Measurements from ENCODE around the gene KLC4. TPM values are rescaled to one million over a fixed set of nuclear protein-coding genes. Genes with fewer than 3 reads are reported as not detected.

Gene KLC4
- total RNA-seq, 1 donor from 2014 or later: 13.8 TPM

GRCh38 chr6:43123461-43124314, 64.3 kb downstream of the KLC4 start:
- DNase-seq (ENCODE audit: low read depth, low spot score): no peak

DNA sequence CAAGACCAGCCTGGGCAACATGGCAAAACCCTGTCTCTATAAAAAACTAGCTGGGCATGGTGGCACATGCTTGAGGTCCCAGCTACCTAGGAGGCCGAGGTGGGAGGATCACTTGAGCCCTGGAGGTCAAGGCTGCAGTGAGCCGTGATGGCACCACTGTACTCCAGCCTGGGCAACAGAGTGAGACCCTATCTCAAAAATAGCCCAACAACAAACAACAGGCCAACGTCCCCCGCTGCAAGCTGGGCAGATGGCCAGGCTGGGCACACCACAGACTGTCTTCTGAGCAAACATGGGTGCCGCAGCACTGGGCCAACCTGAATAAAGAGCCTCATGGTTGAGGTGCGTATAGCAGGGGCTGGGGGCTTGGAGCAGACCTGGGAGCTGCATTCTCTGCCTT, 65.0 kb downstream of the KLC4 start:
- no peak for DNase-seq (ENCODE audit: low read depth, low spot score)

Other genes starting within 250 kb of the KLC4 start
- gene RPL7L1, start 180.0 kb upstream of the KLC4 start, total RNA-seq: 127 and 158 TPM in 2 replicates
- gene PTCRA, start 143.6 kb upstream of the KLC4 start, total RNA-seq: not detected in 2 replicates
- 21.2 and 41.7 TPM in 2 replicates for gene CNPY3, start 130.2 kb upstream of the KLC4 start, total RNA-seq
- gene GNMT, start 98.9 kb upstream of the KLC4 start, total RNA-seq: 0.13 and 0.21 TPM in 2 replicates
- 21.7 and 32.7 TPM in 2 replicates for gene PEX6, start 80.5 kb upstream of the KLC4 start, total RNA-seq
- gene PPP2R5D, start 75.1 kb upstream of the KLC4 start, total RNA-seq: 36.1 and 45.3 TPM in 2 replicates
- 48.4 and 55.7 TPM in 2 replicates for gene MEA1, start 45.7 kb upstream of the KLC4 start, total RNA-seq
- 123 and 148 TPM in 2 replicates for gene KLHDC3, start 45.4 kb upstream of the KLC4 start, total RNA-seq
- gene RRP36, start 38.0 kb upstream of the KLC4 start, total RNA-seq: 112 and 137 TPM in 2 replicates
- gene CUL7, start 5.8 kb upstream of the KLC4 start, total RNA-seq: 26.5 and 27.0 TPM in 2 replicates
- 21.8 and 24.3 TPM in 2 replicates for gene MRPL2, start 197 bp upstream of the KLC4 start, total RNA-seq
- gene PTK7, start 16.7 kb downstream of the KLC4 start, total RNA-seq: 2.6 and 5.8 TPM in 2 replicates
- gene SRF, start 111.6 kb downstream of the KLC4 start, total RNA-seq: 20.4 and 24.3 TPM in 2 replicates
- 20.3 and 25.7 TPM in 2 replicates for gene CUL9, start 122.6 kb downstream of the KLC4 start, total RNA-seq
- gene DNPH1, start 169.8 kb downstream of the KLC4 start, total RNA-seq: 21.7 and 58.4 TPM in 2 replicates
- under 0.01 and 0.07 TPM in 2 replicates for gene TTBK1, start 183.8 kb downstream of the KLC4 start, total RNA-seq
- gene SLC22A7, start 238.6 kb downstream of the KLC4 start, total RNA-seq: not detected in 2 replicates
- gene CRIP3, start 249.2 kb downstream of the KLC4 start, total RNA-seq: not detected in 2 replicates